Measurements from ENCODE around the gene SLC6A11.
A peak's percentile ranks its signal among the peaks of the same experiment; 100 is the strongest.

SLC6A11 gene

DNA sequence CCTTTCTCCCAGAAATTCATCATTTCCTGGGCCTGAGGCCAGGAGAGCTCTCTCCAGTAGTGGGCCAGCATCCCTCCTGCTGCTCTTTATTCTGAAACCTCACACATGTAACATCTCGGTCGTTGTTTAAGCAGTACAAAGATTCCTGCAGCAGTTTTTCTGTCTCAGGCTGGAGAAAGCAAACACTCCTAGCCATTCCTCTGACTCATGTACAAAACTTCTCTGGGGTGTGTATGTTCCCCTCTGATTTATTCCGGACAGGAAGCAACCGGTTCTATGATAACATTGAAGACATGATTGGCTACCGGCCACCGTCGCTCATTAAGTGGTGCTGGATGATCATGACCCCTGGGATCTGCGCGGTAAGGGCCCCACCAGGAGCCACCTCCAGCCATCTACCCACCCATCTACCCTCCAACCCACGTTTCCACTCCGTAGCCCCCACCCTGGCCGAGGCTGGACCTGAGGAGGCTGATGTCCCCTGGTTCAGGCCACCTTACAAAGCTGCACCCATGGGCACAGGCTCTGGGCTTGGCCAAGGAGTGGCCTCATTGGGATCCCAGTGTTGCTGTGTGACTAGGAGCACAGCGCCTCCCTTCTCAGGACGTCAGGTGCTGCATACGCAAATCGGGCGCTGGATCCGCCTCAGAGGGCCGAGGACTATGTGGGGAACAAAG, 117.9 kb downstream of the SLC6A11 start:
- no peak for DNase-seq

DNA sequence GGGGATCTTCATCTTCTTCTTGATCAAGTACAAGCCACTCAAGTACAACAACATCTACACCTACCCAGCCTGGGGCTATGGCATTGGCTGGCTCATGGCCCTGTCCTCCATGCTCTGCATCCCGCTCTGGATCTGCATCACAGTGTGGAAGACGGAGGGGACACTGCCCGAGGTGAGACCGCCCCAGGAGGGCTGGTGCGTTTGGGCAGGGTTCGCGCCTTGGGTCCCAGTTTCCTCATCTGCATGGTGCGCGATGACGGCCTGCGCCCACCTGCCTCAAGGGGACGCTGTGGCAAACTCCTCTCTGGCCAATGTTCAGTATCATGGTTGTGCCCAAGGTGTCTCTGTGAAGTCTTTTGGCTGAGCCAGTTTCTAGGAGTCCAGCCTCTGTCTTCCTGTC, 119.0 kb downstream of the SLC6A11 start:
- DNase-seq: no peak

- no peak for DNase-seq
Observed at GRCh38 chr3:10935846-10936631, 120.0 kb downstream of the SLC6A11 start.

DNA sequence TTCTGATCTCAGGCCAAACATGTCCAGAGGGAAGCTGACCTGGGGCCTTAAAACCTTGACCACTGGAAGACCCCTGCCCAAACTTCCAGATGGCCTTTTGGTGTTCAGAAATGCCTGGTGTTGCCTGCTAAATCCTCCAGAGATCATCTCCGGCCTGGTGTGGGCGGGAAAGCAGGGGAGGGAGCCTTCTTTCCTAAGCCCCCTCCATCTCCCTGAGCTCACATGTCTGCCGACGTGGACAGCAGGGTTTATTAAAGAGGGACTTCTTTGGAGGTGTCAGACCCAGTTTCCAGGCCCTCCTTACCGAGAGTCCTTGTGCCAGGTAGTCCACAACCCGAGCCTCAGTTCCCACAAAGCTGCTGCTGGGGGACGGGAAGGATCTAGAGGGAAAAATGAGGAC, 120.7 kb downstream of the SLC6A11 start:
- no peak for DNase-seq

GRCh38 chr3:10937141-10937825, 121.3 kb downstream of the SLC6A11 start:
- DNase-seq: no peak

DNA sequence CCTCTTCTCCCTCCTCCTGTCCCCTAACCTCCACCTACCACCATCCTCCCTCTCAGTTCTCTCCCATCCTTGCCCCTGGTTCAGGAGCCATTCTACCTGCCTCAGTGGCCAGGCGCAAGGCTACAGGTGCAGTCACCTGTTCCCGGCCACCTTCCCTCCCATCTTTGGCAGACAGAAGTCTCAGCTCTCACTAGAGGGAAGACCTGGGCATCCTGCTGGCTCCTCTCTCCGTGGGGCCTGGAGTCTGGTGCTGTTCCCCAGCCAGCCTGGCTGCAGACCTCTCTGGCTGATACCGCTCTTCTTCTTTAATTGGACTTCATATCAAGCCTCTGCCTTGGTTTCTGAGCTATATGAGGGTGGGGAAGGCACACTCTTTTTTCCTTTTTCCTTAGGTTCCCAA, 123.5 kb downstream of the SLC6A11 start:
- no peak for DNase-seq

GRCh38 chr3:10940106-10940505, 124.1 kb downstream of the SLC6A11 start:
- DNase-seq: no peak

DNA sequence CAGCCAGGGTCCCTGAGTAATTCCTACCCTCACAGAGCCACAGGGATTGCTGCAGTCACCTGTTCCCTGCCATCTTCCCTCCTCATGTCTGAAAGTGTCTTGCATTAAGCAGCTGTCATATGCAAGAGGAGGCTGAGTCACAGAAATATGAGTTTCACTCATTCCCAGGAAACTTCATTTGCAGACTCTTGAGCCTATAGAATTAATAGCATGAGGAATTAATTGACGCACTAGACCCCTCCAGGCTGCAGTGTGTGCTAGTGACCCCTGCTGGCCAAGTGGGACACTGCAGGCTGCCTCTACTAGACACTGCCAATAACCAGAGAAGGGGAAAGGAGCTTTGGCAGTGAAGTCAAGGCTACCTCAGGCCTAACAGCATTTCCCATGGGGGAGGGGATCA, 125.9 kb downstream of the SLC6A11 start:
- DNase-seq: no peak

- DNase-seq: no peak
Observed at GRCh38 chr3:10942690-10943205, 126.7 kb downstream of the SLC6A11 start.

GRCh38 chr3:10944866-10945265, 128.8 kb downstream of the SLC6A11 start:
- DNase-seq: no peak

- peak; percentile 72 for DNase-seq
Observed at GRCh38 chr3:10945683-10946287, 129.8 kb downstream of the SLC6A11 start.

DNA sequence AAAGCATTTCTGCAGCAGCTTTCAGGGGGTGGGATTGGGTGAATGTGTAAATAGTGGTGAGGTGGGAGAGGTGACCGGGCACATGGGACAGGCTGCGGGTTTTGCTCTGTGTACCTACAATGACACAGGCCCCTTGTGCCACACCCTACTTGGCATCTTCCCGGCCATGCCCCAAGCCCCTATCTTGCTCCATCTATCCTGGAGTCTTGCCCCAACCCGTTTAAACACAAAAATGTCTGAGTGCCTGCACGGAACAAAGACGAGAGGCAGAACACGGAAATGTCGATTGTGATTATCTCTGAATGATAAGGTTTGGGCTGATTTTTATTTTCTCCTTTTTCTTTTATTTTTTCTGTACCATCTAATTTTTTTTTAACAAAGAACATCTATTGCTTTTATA, 130.5 kb downstream of the SLC6A11 start:
- DNase-seq: no peak

DNA sequence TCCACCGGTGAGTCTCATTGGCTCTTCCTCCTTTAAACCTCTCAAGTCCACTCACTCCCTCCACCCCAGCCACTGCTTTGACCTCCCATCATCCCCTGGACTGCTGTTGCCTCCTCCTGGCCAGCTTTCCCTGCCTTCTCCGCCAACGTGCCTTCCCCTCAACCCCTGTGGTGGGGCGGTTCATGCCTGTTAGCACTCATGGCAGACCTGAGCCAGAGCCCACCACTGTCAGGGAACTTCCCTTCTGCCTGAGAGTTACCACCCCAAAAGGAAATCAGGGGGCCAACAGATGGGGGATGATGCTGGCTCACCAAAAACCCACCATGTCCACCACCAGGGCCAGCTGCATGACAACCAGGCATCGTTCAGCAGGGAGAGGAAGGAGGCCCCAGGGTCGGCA, 132.3 kb downstream of the SLC6A11 start:
- no peak for DNase-seq

DNA sequence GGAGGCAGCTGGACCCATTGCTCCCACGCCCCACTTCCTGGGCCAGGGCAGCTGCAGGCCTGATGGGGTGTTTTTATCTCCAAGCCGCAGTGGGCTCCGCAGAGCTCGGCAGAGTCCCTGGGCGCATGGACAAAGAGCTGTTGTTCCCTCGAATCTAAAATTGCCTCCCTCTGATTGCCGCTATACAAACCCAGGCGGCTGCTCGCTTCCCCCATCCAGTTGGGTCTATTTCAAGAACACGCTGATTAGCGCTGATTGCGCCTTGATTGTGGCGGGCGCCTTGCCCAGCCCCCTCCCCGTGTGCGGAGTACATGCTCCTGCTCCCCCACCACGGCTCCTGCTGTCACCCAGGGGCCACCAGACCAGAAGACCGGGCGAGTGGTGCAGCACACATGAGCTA, 133.2 kb downstream of the SLC6A11 start:
- no peak for DNase-seq

DNA sequence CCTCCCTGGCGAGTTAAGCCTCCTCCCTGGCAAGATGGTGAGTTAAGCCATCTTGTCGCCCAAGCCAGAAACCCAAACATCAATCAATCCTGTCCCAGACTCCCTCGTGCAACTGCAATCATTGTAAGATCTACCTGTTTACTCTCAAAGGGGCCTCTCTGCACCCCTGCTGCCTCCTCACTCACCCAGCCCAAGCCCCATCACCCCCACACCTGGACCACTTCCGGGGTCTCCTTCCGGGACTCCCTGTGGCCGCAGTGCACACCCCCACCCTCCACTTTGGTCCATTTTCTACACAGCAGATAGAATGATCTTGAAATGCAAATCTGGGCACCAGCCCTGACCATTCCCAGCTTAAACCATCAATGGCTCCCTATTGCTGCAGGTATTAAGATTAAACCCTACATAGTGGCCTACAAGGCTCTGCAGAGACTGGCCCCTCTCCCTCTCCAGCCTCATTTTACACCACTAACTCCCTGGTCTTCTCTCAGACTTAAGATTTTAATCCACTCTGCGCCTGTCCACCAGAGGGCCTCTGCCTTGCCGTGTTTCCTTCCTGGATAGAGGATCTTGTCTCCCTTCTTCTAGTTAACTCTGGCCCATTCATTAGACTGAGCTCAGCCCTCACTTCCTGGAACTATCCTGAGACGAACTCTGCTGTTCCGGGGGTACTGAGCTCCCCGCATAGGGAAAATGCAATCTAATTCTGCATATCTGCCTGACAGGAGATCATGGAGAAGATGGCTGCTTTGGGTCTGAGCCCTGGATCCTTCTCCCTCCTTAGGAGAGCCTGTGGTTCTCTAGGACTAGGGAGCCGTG, 134.7 kb downstream of the SLC6A11 start:
- peak; percentile 46 for DNase-seq

GRCh38 chr3:10951295-10951926, 135.4 kb downstream of the SLC6A11 start:
- no peak for DNase-seq

GRCh38 chr3:10952525-10952924, 136.5 kb downstream of the SLC6A11 start:
- DNase-seq: no peak

DNA sequence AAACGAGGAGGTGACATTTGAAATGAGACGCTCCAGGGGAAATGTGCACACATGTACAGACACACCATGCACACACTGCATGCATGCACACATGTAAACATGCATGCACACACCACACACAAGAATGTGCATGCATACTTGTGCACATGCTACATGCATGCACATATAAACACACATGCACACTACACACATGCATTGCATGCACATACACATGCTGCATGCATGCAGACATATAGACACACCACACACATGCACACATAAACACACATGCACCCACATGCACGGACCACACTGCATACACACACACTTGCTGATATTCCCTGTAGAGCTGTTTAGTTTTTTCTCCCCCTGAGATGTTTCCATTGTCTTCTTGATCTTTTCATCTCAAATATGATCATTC, 138.7 kb downstream of the SLC6A11 start:
- no peak for DNase-seq

- peak; percentile 74 for DNase-seq
Observed at GRCh38 chr3:10955711-10956453, 139.9 kb downstream of the SLC6A11 start.

- no peak for DNase-seq
Observed at GRCh38 chr3:10956531-10956930, 140.5 kb downstream of the SLC6A11 start.

- peak; percentile 40 for DNase-seq
Observed at GRCh38 chr3:10956986-10957385, 141.0 kb downstream of the SLC6A11 start.

Measured in femur (tissue), 1 donor.